Activated T-cell treated with anti-CD3 and anti-CD28 coated beads for 48 hours (primary cell): ENCODE data around the gene ADPRM.
"Not testable (repeated sequence)": the region's sequence is repeated elsewhere in the genome, so short reads cannot be mapped to it uniquely, and the experiment has no call there.

Experiments
- DNase-seq: peaks from one replicate; pipeline ENCODE4 v3.0.0-alpha.2; 2020; ENCODE audit warnings: low read depth

Gene ADPRM

DNA sequence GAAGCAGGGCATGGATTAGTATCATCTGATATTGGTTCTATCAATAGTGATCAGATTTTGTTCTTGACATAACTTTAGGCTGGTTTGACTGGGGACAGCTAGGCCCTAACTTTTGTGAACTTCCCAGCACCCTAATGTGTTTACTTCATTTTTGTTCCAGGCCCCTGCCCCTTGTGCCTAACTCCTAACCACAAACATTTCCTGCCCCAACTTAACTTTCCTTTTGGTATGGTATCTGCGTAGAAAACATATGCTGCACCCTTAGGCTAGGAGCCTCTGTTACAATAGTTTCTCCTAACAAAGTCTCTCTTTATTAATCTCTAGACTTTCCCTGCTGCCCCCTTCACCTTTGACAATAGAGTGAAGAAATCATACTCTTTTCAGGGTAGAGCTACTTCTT lies 2.5 kb downstream of the ADPRM start:
- DNase-seq = no peak

DNA sequence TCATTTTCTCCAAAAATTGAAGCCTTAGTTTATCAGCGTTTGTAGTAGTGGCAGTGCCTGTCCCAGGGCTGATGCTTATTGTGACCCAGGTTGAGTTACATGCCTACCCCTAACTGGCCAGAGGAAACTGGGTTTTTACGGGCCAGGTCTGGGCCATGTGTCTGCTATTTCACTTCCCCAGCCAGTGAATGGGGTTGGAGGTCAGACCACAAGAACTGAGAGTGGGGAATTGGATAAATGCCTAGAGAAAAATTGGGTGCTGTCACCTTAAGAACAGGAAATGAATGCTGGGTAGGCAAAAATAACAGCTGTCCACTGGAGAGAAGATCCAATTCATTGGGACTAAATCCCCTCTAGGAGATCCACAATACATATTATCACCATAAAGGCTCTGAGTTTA lies 5.2 kb downstream of the ADPRM start:
- DNase-seq = no peak

DNA sequence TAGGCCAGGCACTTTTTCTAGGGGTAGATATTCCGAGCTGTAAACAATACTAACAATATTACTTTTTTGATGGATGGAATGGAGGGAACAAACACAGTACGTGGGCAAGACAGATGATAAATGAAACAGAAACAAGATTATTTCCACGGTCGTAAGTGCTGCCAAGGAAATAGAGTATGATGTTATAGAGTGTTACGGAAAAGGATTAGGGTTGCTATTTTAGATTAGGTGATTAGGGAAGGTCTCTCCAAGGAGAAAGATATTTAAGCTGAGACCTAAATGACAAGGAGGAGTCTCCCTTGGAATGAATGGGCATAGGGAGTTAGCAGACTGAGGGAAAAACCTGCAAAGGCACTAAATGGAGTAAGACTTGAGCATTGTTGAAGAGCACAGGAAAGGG lies 8.3 kb downstream of the ADPRM start:
- DNase-seq = no peak

DNA sequence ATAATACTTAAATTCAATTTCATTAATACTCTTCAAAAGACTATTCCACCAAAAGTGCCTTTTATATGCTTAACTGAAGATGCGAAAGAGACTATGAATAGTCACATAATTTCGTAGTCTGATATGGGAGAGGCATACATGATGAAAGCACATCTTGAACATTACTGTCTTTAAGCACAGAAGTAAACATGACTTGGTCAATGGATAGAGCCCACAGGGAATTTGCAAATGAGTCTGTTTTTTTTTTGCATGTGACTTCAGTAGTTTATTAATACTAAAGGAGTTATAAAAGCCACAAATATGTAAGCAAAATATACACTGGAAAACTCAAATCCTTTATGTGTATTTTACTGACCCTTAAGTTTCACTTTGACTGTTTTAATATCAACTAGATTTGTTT lies 15.9 kb downstream of the ADPRM start:
- no peak for DNase-seq

DNA sequence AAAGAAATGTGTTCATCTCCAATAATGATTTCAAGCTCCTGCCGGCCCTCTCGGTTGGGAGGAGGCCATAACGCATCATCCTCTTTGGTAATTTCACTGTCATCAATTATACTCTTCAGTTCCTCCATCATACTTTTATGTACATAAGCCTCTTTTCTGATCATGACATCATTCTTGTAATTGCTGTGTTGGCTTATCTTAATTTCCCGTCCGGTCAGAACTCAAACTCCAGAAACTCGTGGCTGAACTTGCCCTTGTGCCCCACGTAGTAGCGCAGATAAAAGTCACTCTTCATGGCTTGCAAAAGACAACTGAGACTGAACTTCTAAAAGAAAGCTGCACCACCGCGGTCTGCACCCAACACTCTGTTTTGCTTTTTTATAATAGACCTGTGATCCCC lies 18.8 kb downstream of the ADPRM start:
- DNase-seq = no peak

DNA sequence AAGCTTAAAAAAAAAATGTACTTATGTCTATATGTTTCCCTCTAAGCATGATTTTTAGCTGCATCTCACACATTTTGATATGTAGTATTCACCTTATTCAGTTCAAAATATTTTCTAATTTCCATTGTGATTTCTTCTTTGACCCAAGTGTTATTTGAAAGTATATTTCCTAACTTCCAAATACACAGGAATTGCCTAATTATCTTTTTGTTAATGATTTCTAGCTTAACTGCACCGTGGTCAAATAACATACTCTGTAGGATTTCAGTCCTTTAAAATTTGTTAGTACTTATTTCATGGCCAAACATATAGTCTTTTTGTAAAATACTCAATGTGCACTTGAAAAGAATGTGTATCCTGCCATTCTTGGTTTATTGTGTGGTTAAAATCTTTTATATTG lies 21.2 kb downstream of the ADPRM start:
- DNase-seq = no peak

DNA sequence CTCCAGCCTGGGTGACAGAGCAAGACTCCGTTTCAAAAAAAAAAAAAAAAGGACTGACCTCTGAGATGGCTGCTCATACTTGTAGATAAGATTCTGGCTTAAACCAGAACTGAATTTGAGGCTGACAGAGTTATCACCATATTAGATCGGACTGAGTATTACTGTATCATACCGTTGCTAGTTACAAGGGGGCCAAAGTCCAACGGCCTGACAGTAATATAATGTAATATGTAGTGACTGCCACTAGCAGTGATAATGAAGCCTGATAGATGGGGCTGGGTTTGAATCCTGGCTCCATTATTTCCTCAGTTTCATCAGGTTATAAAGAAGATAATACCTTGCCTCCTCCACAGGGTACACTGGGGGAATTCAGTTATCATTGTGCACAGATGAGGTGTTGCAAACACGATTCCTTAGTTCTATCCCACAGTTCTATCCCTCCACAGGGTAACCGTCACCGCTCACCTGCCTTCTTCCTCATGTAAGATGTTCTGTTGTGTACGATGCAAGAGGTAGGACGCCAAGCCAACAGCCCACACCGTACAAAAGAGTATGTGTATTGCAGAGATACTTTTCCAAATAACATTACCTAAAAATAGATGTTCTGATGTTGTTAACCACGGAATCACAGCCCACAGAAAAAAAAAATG lies 27.3 kb downstream of the ADPRM start:
- DNase-seq = no peak

DNA sequence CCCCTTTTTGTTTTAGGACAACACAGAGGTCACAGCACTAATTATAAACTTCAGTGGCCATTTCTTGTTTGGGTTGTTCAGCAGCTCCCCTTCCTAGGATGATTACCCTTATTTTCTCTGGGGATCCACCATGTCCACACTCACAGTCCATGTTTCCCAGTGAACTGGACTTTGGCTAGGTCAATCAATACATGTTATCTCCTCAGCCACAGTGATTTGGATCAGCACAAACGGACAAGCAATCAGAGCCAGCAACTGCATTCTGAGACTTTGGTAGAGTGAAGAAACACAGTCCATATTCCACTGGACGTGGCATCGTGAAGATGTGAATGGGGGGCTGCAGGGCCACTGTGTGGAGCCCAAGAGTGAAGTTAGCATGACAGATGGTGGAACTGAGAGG lies 27.9 kb downstream of the ADPRM start:
- DNase-seq = no peak

DNA sequence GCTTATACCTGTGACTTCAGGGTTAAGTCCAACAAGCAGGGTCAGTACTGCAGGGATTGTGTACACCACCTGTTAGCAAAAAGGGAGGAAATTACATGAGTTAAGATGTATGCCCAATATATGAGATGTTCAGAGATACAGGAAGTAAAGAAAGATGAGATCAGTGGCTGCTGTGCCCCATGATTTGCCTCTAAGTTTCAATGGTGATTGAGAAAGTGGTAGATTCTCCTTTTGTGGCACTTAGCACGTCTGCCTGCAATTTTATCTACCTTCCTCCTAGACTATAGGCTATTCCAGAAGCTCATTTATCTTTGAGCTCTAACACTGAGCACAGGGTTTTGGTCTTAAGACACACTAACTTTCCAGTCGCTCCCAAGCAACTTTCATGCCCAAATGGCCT lies 28.8 kb downstream of the ADPRM start:
- no peak for DNase-seq

DNA sequence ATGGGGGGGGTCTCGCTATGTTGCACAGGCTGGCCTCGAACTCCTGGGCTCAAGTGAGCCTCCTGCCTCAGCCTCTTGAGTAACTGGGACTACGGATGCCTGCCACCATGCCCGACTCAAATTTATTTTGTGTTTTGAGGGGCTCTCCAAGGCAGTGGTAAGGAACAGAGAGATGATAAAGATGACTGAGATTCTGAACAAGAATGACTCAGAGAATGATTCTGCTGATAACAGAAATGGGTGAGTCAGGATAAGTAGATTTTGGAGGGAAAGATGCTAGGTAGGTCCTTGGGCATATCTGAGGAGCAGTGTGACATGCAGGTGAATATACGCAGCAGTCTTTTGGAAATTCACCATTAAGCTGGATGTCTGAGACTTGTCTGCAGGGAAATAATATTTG lies 29.8 kb downstream of the ADPRM start:
- DNase-seq = no peak

DNA sequence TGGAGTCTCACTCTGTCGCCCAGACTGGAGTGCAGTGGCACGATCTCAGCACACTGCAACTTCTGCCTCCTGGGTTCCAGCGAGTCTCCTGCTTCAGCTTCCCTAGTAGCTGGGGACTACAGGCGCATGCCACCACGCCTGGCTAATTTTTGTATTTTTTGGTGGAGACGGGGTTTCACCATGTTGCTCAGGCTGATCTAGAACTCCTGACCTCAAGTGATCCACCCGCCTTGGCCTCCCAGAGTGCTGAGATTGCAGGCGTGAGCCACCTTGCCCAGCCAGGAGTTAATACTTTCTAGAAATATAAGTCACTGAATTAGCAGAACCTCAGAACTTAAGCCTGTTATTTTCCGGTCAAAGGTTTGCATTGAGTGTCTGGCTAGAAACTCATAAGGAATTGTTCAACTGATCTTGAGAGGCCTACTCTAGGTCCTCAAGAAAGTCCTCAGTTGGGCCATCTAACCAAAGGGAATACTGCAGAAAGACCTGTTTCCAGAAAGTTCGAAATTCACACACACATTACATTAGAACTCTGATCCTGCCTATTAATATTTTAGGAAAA lies 31.0 kb downstream of the ADPRM start:
- DNase-seq = no peak

DNA sequence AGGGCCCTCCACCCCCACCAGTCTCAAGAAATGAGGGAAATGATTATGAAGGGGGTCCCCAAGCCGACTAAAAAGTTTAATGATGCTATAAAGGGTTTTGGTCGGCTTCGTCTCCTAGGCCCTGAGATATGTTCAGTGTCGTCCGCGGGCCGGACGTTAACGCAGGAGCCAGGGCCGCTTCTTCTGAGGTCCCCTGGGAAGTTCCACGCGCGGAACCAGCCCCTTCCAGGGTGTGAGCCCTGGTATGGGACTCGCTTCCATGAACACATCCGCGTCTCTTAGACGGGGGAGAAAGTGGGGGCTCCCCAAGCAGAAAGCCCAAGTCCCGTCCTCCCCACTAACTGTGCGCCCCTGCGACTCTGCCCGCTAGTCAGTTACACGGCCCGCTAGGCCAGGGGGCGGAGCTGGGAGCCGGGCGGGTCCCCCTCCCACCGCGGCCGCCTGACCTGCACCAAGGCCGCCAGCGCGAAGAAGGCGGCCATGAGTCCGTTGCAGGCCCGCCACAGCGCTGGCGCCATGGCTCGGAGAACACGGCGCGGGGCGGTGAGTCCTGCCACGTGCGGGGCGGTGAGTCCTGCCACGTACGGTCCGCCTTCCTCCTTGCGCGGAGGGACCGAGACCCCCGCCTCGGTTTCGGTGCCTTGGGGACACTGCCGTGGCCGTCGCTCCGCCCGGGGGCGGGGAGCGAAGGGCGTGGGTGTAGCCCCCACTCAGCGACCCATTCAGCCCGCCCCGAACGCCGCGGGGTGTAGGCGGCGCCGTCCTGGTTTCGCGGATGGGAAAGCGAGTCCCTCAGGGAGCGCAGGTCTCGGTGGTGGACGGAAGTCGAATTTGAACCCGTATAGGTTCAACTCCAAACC lies 32.2 kb downstream of the ADPRM start, which contains the start of gene TMEM220:
Gene TMEM220, minus strand, starts transcription at position 690 of the 860 bp plus-strand sequence. Its CDS starts 172 bp downstream, at position 518.
- DNase-seq = peak; percentile 28

DNA sequence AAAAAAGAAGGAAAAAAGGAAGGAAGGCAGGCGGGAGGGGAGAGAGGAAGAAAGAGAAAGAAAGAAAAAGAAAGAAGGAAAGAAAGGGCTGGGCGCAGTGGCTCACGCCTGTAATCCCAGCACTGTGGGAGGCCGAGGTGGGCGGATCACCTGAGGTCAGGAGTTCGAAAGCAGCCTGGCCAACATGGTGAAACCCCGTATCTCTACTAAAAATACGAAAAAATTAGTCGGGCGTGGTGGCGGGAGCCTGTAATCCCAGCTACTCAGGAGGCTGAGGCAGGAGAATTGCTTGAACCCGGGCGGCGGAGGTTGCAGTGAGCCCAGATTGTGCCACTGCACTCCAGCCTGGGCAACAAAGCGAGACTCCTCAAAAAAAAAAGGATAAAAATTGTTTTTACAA lies 32.9 kb downstream of the ADPRM start:
- peak; percentile 15 for DNase-seq

DNA sequence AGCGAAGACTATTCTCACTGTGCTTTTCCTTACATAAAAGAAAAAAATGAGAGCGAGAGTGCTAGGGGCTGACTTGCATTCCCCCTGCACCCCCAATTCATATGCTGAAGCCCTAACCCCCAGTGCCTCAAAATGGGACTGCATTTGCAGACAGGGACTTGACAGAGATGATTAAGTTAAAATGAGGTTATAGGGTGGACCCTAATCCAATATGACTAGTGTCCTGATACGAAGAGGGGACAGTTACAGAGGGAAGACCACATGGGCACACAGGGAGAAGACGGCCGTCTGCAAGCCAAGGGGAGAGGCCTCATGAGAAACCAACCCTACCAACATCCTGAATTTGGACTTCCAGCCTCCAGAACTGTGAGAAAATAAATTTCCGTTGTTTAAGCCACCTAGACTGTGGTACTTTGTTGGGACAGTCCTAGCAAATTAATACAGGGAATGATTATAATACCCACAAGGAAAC lies 34.0 kb downstream of the ADPRM start:
- DNase-seq = no peak

DNA sequence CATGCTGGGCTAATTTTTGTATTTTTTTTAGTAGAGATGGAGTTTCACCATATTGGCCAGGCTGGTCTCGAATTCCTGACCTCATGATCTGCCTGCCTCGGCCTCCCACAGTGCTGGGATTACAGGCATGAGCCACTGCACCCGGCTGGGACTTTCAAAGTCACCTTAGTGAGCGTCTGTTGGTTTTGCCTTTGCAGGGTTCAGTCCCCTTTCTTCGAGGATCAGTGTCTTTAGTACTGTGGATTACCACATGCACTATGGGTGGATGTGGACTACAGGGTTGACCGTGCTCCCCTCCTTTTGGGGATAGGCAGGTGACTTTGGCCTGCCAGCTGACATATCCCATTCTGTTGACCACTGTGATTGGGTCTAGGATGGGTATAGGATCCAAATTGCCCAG lies 34.7 kb downstream of the ADPRM start:
- DNase-seq = not testable (repeated sequence)

DNA sequence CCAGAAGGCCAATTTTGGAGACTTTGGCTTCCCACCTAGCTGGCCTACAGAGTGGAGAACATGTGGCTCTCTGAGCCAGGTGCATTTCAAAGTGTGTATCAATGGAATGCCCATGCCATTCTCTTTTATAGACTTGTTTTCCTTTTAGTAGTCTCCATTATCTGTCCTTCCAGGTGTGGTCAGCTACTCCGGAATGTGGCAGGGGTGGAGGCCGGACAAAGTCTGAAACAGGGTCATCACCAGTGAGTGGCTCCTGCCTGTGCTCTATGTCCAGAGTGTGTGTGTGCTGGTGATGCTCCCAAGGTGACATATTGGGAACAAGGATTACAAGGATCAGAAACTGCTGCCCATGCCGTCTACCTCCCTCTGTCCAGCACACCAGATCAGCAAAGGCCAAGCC lies 36.3 kb downstream of the ADPRM start:
- DNase-seq = no peak

DNA sequence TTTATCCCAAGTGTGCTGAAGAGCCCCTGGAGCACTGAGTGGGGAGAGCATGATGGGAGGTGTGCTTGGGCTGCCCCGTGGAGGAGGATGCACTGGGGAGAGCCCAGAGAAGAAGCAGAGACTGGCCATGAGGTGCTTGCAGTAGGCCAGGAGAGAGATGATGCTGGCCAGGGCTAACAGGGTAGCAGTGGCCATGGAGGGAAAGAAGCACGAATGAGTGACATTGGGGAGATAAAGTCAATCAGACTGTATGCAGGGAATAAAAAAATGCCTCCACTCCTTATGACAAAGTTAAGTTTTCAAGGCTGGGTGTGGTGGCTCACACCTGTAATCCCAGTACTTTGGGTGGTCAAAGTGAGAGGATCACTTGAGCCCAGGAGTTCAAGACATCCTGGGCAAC lies 37.9 kb downstream of the ADPRM start:
- no peak for DNase-seq

DNA sequence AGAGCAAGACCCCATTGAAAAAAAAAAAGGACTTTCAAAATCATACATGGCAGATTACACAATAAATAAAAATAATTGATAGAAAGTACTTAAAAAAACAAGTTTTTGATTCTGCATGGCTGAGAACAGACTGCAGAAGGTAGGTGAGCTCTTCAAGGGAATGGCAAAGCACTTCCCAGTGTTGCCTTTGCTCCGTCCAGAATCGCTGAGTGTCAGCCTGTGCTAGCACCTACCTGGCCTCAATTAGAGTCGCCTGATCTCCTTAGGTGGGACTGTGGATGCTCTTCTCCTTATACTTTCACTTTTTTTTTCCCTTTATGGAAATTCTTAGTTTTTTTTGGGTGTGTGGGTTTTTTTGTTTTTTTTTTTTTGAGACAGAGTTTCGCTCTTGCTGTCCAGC lies 38.4 kb downstream of the ADPRM start:
- no peak for DNase-seq

DNA sequence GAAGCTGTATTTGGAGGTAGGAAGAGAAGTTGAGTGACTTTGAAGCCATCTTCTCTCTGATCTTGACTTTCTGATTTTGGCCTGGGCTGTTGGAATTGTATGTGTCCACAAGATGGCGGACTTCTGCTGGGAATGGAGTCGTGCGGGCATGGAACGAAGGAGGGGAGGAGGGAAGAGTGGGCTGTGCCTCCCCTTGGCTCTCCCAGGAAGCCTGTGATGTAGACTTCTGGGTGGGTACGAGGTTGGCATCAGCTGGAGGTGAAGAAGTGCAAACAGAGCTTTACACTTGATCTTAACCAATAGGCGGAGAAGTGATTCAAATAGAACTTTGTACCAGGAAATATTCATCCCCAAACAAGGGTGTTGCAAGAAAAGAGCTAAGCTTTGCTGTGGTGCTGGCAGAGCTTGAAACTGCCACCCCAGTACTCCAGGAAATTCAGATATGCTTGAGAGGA lies 39.8 kb downstream of the ADPRM start:
- DNase-seq = no peak

DNA sequence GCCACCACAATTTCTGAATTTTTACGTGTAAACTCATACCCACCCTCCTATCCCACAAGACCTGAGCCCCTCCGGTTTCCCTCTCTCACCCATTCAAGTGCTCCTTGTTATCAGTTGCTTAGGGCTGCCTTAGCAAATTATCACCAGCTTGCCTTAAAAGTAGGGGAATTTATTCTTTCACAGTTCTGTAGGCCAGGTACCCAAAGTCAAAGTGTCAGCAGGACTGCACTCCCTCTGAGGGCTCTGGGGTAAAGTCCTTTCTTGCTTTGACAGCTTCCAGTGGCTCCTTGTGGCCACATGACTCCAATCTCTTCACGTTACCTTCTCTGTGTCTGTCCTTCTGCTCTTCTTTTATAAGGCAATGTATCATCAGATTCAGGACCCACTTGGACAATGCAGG lies 40.3 kb downstream of the ADPRM start:
- no peak for DNase-seq

DNA sequence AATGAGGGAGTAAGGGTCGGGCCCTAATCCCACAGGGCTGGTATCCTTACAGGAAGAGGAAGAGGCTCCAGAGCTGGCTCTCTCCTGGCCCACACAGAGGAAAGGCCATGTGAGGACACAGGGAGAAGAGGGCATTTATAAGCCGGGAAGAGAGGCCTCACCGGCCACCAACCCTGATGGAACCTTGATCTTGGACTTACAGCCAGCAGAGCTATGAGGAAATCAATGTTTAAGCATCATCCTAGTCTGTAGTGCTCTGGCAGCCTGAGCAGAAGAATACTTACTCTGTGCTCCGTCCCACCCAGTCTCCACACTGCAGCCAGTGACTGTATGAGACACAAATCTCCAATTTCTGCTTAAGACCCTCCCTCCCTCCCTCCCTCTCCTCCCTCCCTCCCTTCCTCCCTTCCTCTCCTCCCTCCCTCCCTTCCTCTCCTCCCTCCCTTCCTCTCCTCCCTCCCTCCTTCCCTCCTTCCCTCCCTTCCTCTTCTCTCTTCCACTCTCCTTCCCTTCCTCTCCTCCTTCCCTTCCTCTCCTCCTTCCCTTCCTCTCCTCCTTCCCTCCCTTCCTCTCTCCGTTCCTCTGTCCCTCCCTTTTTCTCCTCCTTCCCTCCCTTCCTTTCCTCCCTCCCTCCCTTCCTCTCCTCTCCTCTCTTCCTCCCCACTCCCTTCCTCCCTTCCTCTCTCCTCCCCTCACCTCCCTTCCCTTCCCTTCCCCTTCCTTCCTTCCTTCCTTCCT lies 41.3 kb downstream of the ADPRM start:
- DNase-seq = no peak

DNA sequence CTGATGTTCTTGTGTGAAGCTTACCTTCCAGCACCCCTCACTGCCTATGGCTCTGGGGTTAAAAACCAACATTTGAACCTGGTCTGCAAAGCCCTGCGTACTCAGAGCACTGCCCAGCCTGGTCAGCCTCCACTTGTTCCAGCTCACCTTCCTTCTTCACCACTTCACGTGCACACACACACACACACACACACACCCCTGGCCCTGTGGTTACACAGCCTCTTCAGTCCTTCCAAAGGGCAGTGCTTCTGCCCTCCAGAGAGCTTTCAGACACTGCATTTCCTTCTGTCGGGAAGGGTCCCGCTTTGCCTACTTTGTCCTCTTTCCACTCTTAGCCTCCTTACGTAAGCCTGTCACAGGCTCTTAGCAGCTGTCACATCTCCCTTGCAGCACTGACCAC lies 42.0 kb downstream of the ADPRM start:
- DNase-seq = no peak
